Thymus (tissue), 11 donors: Measurements from ENCODE around the gene SURF1. TPM values are rescaled to one million over a fixed set of nuclear protein-coding genes. Genes with fewer than 3 reads are reported as not detected.
"Not testable (repeated sequence)": the region's sequence is repeated elsewhere in the genome, so short reads cannot be mapped to it uniquely, and the experiment has no call there.

Experiments
- DNase-seq, 9 donors: peaks; one replicate each; pipeline ENCODE4 v3.0.0-alpha.2; 2013; ENCODE audit warnings: low spot score in 9 of 9, low read depth in 6 of 9, missing footprints in 1 of 9
- H3K27ac ChIP-seq, 2 donors: one replicate each; pipeline ENCODE4 v1.5.1; 2013; ENCODE audit warnings: control low read depth in 1 of 2, low read depth in 1 of 2, low read length in 1 of 2, mild to moderate bottlenecking in 1 of 2, moderate library complexity in 1 of 2
- H3K27me3 ChIP-seq, 2 donors: one replicate each; pipeline ENCODE4 v1.5.1; 2013; ENCODE audit warnings: low read length in 1 of 2; ENCODE audit not compliant: control insufficient read depth in 2 of 2, insufficient read depth in 1 of 2
- H3K36me3 ChIP-seq, 2 donors: one replicate each; pipeline ENCODE4 v1.5.1; 2013; ENCODE audit warnings: low read length in 1 of 2, mild to moderate bottlenecking in 1 of 2, moderate library complexity in 1 of 2; ENCODE audit not compliant: control insufficient read depth in 2 of 2, insufficient read depth in 2 of 2
- H3K4me1 ChIP-seq, 2 donors: one replicate each; pipeline ENCODE4 v1.5.1; 2013; ENCODE audit warnings: low read length in 2 of 2; ENCODE audit not compliant: control insufficient read depth in 2 of 2, insufficient read depth in 2 of 2
- H3K4me3 ChIP-seq, 2 donors: one replicate each; pipeline ENCODE4 v1.5.1; 2013; ENCODE audit warnings: low read length in 2 of 2, control low read depth in 1 of 2, mild to moderate bottlenecking in 1 of 2
- H3K9me3 ChIP-seq, 2 donors: one replicate each; pipeline ENCODE4 v1.5.1; 2013; ENCODE audit warnings: low read length in 1 of 2, mild to moderate bottlenecking in 1 of 2; ENCODE audit not compliant: control insufficient read depth in 2 of 2, insufficient read depth in 1 of 2
- WGBS: extraction: QIAGEN DNeasy Blood & Tissue Kit; methylation state at CpG from one replicate; pipeline ENCODE4 v1.1.7; 2013; 5-methylcytosine and 5-hydroxymethylcytosine counted together
- polyA plus RNA-seq: library from polyadenylated mRNA; stranded (reverse); fragments of 200-250 nt; gene quantifications from one replicate; pipeline ENCODE4 v1.2.3, GENCODE V29; 2013
- total RNA-seq: library from RNA; stranded (reverse); fragments of 120-200 nt; gene quantifications from one replicate; pipeline ENCODE4 v1.2.4, GENCODE V29; 2013
- donor health status: healthy.

Gene SURF1
- total and polyA plus RNA-seq, 2 donors, result 31.9 to 84.0 TPM

GRCh38 chr9:133378408-133378962 lies 22.2 kb upstream of the SURF1 start:
- H3K4me3 ChIP-seq, result no peak overlapping the region
- H3K4me1 ChIP-seq, result peaks cover 7 to 21% of the 10 kb centered on the region in 2 donors
- no peaks in the 10 kb centered on the region for H3K9me3 ChIP-seq
- H3K36me3 ChIP-seq, result peaks cover 0 to 4% of the 10 kb centered on the region in 2 donors
- H3K27me3 ChIP-seq, result peaks cover 0 to 5% of the 10 kb centered on the region in 2 donors
- H3K27ac ChIP-seq, result no peak overlapping the region
- DNase-seq, result no peak
- 89% methylated on average over 1 of the region's 1 CpG for WGBS

- Histone ChIP-seq H3K4me1 (peaks cover 7 to 28% of the 10 kb centered on the region in 2 donors), H3K9me3 (no peaks in the 10 kb centered on the region), H3K36me3 (peaks cover 0 to 9% of the 10 kb centered on the region in 2 donors), H3K27me3 (peaks cover 0 to 5% of the 10 kb centered on the region in 2 donors), H3K27ac (no peak overlapping the region), H3K4me3 (no peak overlapping the region)
- DNase-seq, result no peak
- 93% methylated on average over 6 of the region's 6 CpGs for WGBS
Measured at GRCh38 chr9:133377721-133378216, 21.5 kb upstream of the SURF1 start.

- not testable (repeated sequence) for H3K27ac ChIP-seq, H3K9me3 ChIP-seq, H3K4me3 ChIP-seq, H3K27me3 ChIP-seq, DNase-seq
- peaks cover 10 to 33% of the 10 kb centered on the region in 2 donors for H3K4me1 ChIP-seq
- 98% methylated on average over 14 of the region's 14 CpGs for WGBS
- H3K36me3 ChIP-seq, result peaks cover 1 to 14% of the 10 kb centered on the region in 2 donors
Measured at GRCh38 chr9:133377280-133377679, 21.0 kb upstream of the SURF1 start.

- WGBS, result under 1% methylated on average over 120 of the region's 120 CpGs
- peaks cover 18 to 46% of the 10 kb centered on the region in 2 donors for H3K4me1 ChIP-seq
- peaks cover 4 to 18% of the 10 kb centered on the region in 2 donors for H3K36me3 ChIP-seq
Measured at GRCh38 chr9:133375724-133376654, 19.7 kb upstream of the SURF1 start, which contains the start of the genes STKLD1 and SURF4. Gene STKLD1, plus strand, starts transcription at chr9:133376366. Its CDS starts 108 bp downstream, at chr9:133376474. Gene SURF4, minus strand, starts transcription at chr9:133376060. Its CDS starts 91 bp downstream, at chr9:133375969.

GRCh38 chr9:133375116-133375723 lies 18.9 kb upstream of the SURF1 start:
- Histone ChIP-seq H3K9me3 (no peaks in the 10 kb centered on the region), H3K27ac (peak overlapping the region; percentile 81 to 90), H3K4me1 (peaks cover 26 to 53% of the 10 kb centered on the region in 2 donors), H3K4me3 (peak overlapping the region; percentile 63 to 97), H3K36me3 (peaks cover 10 to 24% of the 10 kb centered on the region in 2 donors), H3K27me3 (peaks cover 0 to 5% of the 10 kb centered on the region in 2 donors)
- DNase-seq, result peak in 6 of 9 donors; percentile 19 to 65 (median 42)
- WGBS, result under 1% methylated on average over 39 of the region's 39 CpGs

More at GRCh38 chr9:133375724-133376654, 19.7 kb upstream of the SURF1 start, which contains the start of the genes STKLD1 and SURF4:
- DNase-seq, result peak; percentile 64 to 96 (median 91)
- Histone ChIP-seq H3K4me3 (peak within 1 kb of the TSS; percentile 63 to 97), H3K27me3 (peaks cover 0 to 5% of the 10 kb centered on the region in 2 donors), H3K27ac (peak within 1 kb of the TSS; percentile 81 to 90), H3K9me3 (no peaks in the 10 kb centered on the region)

GRCh38 chr9:133374612-133375115 lies 18.4 kb upstream of the SURF1 start:
- Histone ChIP-seq H3K36me3 (peaks cover 14 to 29% of the 10 kb centered on the region in 2 donors), H3K4me1 (peaks cover 27 to 59% of the 10 kb centered on the region in 2 donors), H3K27me3 (peaks cover 0 to 5% of the 10 kb centered on the region in 2 donors), H3K27ac (peak overlapping the region; percentile 81 to 90), H3K9me3 (no peaks in the 10 kb centered on the region), H3K4me3 (peak overlapping the region; percentile 63 to 97)
- 31% methylated on average over 12 of the region's 12 CpGs for WGBS
- no peak for DNase-seq

GRCh38 chr9:133372144-133372543 lies 15.9 kb upstream of the SURF1 start:
- Histone ChIP-seq H3K9me3 (no peaks in the 10 kb centered on the region), H3K4me3 (no peak overlapping the region), H3K27ac (peak overlapping the region in 1 of 2 donors; percentile 91), H3K27me3 (peaks cover 0 to 5% of the 10 kb centered on the region in 2 donors), H3K36me3 (peaks cover 26 to 53% of the 10 kb centered on the region in 2 donors), H3K4me1 (peaks cover 27 to 70% of the 10 kb centered on the region in 2 donors)
- whole genome bisulfite sequencing, result 93% methylated on average over 7 of the region's 7 CpGs
- no peak for DNase-seq

- peak overlapping the region; percentile 70 to 91 for H3K27ac ChIP-seq
- H3K4me1 ChIP-seq, result peaks cover 22 to 65% of the 10 kb centered on the region in 2 donors
- DNase-seq, result peak in 7 of 9 donors; percentile 37 to 80 (median 55)
- H3K9me3 ChIP-seq, result no peaks in the 10 kb centered on the region
- H3K36me3 ChIP-seq, result peaks cover 35 to 61% of the 10 kb centered on the region in 2 donors
- 22% methylated on average over 12 of the region's 12 CpGs for WGBS
- H3K27me3 ChIP-seq, result peaks cover 0 to under 1% of the 10 kb centered on the region in 2 donors
- peak overlapping the region; percentile 14 to 16 for H3K4me3 ChIP-seq
Measured at GRCh38 chr9:133371261-133371711, 15.0 kb upstream of the SURF1 start.
